HG03045 (cell line): ENCODE data around the gene GNPAT.

ENCODE experiments used
- ATAC-seq: cut with Tn5 transposase; IDR thresholded peaks from one replicate; pipeline ENCODE4 v1.9.1; 2021; ENCODE audit warnings: mild to moderate bottlenecking, moderate library complexity; ENCODE audit not compliant: unreplicated experiment

GNPAT gene

GRCh38 chr1:231241750-231242149, 738 bp downstream of the GNPAT start:
- ATAC-seq, result peak; percentile 27

DNA sequence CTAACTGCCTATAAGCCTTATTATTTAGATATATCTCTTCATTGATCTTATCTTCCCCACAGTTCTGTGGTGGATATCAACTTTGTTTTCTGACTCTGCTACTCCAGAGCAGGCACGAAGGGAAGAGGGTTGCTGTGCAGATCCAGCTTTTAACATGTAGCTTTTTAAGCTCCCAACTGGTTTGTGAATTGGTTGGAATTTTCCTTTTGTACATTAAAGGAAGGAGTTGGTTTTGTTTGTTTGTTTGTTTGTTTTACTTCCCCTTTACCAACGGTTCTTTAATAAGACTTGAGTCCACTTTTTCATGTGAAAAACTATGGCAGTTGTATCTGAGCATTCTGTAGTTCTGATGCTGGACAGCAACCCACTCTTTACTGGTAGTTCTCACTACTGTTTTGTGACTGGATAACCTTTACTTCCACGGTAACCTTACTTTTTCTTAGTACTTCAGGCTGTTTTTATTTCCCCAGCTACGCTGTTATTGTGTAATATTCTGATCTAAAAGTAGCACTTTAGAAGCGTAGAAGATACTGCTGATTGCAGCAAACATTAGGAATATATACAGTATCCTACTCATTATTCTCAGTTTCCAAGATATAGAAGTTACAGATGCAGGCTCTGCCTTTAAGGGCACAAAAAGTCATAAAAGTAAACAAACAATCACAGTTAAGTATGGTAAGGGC, 1.6 kb downstream of the GNPAT start:
- ATAC-seq, result no peak

- ATAC-seq, result no peak
Measured at GRCh38 chr1:231248778-231249177, 7.8 kb downstream of the GNPAT start.

DNA sequence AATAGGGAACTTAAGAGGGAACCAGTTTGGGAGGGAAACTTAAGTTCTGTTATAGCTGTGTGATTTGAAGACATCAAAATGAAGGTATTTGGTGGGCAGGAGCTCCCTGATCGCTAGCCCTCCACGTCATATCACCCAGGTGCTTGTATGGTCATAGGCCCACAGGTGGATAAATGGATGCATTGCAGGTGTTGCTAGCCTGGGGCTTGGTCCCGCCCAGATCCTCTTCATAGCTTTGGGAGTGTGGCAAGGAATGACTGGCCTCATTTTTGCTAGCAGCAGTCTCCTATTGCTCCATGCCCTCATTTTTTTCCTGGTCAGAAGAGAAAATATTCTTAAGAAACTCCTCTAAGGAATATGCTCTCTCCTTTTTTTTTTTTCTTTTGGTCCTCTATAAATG, 11.3 kb downstream of the GNPAT start:
- ATAC-seq, result no peak

- ATAC-seq, result no peak
Measured at GRCh38 chr1:231260351-231260750, 19.3 kb downstream of the GNPAT start.

- ATAC-seq, result no peak
Measured at GRCh38 chr1:231264642-231265041, 23.6 kb downstream of the GNPAT start.

GRCh38 chr1:231265379-231265778, 24.4 kb downstream of the GNPAT start:
- no peak for ATAC-seq

GRCh38 chr1:231266811-231267322, 25.9 kb downstream of the GNPAT start:
- ATAC-seq, result no peak

DNA sequence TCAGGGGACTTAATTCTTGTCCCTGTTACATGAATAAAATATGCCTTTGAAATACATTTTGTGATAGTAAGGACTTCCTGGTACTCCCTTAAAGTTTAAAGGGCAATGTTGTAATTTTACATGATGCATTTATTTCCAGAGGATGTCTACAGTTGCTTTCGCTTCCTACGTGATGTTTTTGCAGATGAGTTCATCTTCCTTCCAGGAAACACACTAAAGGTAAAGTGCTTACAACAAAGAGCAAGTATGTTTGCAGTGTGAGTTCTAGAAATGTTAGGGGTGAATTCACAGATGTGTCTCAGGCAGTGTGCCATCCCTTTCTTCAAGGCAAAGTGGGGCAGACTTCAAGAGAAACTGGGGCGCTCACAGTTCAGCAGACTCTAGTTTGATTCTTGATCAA, 31.2 kb downstream of the GNPAT start:
- no peak for ATAC-seq

DNA sequence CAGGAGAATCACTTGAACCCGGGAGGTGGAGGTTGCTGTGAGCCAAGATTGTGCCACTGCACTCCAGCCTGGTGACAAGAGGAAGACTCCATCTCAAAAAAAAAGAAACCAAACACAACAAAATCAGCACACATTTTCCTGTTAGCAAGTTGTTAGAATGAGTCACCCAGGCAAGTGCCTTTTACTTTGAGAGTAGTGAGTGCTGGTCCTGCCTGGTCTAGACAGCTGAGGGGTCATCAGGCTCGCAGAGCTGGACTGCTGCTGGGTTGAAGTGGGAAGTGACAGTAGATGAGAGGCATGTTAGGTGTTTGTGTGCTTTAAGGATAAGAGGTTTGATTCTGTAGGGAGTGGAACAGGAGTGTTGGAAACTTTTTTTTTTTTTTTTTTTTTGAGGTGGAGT, 31.9 kb downstream of the GNPAT start:
- ATAC-seq, result no peak

DNA sequence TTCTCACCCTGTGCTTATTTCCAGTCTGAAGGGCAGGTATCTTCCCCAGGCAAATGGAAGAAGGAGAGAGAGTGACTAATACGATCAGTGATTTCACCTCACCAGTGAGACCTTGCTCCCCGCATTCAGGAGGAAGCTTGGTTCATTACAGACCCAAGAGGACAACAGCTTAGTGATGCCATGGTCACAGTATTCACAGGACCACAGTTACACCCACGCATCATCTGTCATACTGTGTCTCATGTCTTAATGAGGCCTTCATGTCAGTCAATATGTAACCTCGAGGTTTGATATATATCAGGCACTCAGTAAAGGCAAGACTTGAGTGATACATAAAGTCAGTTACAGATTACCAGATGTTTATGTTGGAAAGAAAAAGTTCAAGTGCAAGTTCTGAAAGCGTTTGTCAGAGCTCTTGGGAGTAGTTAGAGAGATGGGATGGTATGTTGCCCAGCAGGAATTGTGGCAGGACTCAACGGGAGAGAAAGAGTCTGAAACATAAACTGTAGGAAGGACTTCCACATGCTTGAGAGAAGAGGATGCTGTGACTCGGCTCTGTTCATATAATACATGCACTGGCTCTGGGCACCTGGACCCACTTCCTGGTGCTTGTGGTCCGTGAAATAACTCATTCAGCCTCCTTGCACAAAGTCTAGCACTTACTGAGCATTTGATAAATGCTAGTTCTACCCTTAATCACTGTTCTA, 33.3 kb downstream of the GNPAT start:
- ATAC-seq, result no peak

DNA sequence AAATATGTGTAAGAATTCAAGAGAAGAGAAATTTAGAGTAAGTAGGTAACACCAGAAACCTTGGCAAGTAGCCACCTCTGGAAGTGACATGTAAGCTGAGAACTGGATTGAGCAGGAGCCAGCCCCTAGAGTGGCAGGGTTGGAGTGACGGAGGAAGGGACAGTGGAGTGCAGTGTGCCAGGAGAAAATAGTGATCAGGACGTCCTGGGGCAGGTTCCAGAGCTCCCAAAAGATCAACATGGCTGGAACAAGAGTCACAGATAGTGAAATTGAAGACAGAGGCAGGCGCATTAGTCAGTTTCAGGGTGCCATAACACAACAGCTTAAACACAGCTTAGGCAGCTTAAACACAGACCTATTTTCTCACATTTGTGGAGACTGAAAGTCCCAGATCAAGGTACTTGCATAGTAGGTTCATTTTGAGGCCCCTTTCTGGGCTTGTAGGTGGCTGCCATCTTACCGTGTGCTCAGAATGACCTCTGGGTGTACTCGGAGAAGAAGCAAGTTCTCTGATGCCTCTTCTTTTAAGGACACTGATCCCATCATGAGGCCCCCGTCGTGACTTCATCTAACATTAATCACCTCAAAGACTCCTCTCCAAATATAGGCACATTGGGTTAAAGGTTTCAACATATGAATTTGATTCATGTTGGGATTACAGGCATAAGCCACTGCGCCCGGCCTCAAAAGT, 37.2 kb downstream of the GNPAT start:
- ATAC-seq, result no peak

DNA sequence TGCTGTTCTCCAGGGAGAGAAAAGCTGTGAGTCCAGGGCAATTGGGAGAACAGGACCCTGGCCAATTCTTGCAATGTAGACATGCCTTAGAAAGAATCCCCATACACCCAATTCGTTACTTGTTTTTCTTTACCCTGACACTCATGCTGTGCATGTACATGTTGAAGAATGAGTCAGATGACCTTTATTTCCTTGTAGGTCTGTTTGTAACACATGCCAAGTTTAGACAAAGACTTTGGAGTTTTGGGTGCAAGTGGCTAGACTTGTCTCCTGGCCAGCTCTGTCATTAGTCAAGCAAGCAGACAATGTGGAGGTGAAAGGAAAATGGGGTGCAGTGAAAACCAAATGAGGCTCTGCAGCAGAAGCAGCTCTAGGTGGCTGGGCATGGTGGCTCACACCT, 38.1 kb downstream of the GNPAT start:
- ATAC-seq, result no peak

- ATAC-seq, result no peak
Measured at GRCh38 chr1:231279683-231280082, 38.7 kb downstream of the GNPAT start.

GRCh38 chr1:231284441-231284840, 43.4 kb downstream of the GNPAT start:
- no peak for ATAC-seq

GRCh38 chr1:231286603-231287002, 45.6 kb downstream of the GNPAT start:
- ATAC-seq, result no peak

DNA sequence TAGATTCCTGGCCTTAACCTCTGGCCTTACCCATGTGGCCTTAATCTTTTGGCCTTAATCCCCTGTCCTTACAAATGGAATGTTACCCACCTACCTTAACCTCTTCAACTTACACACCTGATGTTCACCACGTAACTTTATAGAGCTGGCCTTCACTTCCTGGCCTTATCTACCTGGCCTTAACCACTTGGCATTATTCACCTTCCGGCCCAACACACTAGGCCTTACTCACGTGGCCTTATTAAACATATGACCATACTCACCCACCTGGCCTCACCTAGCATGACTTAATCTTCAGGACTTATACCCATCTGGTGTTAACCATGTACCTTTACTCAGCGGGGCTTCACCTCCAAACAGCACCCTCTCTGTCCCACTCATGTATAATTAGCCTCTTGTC, 54.9 kb downstream of the GNPAT start:
- no peak for ATAC-seq

DNA sequence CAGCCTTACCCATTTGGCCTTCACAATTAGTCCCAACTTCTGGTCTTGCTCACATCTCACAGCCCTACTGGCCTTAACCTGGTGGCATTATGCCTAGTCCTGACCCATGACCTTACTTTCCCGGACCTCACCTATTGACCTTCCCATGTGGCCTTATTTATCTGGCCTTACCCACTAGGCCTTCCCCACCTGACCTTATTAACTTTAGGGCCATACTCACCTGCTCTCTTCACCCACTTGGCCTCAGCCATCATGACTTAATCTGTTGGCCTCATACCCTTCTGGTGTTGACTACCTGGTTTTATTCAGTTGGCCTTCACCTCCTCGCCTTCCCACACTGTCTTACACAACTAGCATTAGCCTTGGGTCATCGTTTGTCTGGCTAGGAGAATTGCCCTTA, 61.0 kb downstream of the GNPAT start:
- ATAC-seq, result no peak

DNA sequence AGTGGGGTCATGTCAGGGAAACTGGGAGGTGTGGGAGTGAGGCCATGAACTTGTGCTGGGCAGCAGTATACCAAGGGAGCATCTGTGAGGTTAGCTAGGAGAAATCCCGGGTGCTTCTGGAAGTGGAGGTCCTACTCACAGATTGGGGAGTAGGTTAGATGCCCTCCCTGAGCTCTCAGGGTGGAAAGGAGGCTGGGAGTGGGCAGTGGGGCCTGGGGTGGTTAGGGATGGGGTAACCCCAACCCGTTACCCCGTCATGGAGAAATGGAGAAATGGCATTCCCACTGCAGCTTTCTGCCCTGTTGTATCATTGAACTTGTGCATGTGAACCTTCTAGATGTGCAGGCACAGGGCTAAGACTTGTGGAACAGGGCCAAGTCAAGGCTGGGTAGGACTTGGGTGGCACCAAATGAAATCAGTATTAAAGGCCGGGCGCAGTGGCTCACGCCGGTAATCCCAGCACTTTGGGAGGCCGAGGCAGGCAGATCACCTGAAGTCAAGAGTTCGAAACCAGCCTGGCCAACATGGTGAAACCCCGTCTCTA, 69.5 kb downstream of the GNPAT start:
- ATAC-seq, result no peak

DNA sequence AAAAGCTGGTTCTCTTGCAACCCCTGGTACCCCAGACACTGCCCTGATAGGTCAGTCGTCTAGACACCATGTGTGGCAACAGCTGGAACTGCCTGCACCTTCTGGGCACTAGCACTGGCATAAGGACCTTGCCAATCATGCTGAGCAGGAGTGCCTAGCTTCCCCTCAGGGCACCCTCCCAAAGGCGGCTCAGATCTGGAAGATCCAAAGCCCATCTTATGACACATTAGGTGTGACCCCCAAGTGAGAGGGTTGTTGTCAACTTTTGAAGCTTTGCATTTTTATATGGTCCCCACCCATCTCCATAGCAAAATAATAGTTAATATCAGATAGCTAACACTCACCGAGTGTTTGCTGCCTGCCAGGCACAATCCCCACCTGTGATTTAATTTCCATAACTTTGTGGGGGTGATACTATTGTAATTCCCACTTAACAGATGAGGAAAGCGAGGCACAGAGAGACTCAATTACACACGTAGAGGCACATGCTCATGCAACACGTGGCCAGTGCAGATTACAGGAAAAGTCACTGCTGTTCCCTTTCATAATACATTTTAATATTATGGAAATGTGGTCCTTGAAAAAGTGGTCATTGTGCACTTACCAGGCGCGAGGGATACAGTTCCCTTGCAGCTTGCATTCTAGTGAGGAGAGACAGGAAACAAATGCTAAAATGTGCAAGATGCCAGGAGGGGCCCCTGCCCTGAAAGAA, 70.9 kb downstream of the GNPAT start:
- no peak for ATAC-seq

- no peak for ATAC-seq
Measured at GRCh38 chr1:231312432-231312788, 71.4 kb downstream of the GNPAT start.
